Measurements from ENCODE around the gene ZFP36. TPM values are rescaled to one million over a fixed set of nuclear protein-coding genes. Genes with fewer than 3 reads are reported as not detected.

Gene ZFP36
- total and polyA plus RNA-seq, 12 donors: 5.7 to 193 (median 86.7) TPM

- Histone ChIP-seq H3K4me3 (no peak overlapping the region), H3K4me1 (replicated peaks in 1 of 2) (peaks cover 27 to 35% of the 10 kb centered on the region in 2 donors), H3K27ac (no peak overlapping the region), H3K27me3 (no peaks in the 10 kb centered on the region), H3K9me3 (replicated peaks in 1 of 3) (no peaks in the 10 kb centered on the region), H3K36me3 (replicated peaks in 1 of 2) (peaks cover 0 to 31% of the 10 kb centered on the region in 2 donors)
- WGBS, 4 donors: 93 to 97% (median 96%) methylated on average over 8 of the region's 8 CpGs
- DNase-seq: no peak
- intact Hi-C loops (cut with DNase I): loop anchor here in 1 of 2 donors (10.0 kb wide), 1 partner anchor 242 kb away; no protein-coding TSS in a partner anchor
- TF ChIP-seq POLR2A (IDR thresholded peaks at IDR 0.05): no peak
- TF ChIP-seq CTCF (IDR thresholded peaks at IDR 0.05): no peak
Measured at GRCh38 chr19:39432677-39433025, 26.0 kb downstream of the ZFP36 start.

GRCh38 chr19:39433480-39434079, 26.9 kb downstream of the ZFP36 start:
- Histone ChIP-seq H3K36me3 (replicated peaks in 1 of 2) (peaks cover 0 to 31% of the 10 kb centered on the region in 2 donors), H3K4me1 (replicated peaks in 1 of 2) (peaks cover 21 to 30% of the 10 kb centered on the region in 2 donors), H3K27me3 (no peaks in the 10 kb centered on the region), H3K4me3 (no peak overlapping the region), H3K9me3 (replicated peaks in 1 of 3) (no peaks in the 10 kb centered on the region), H3K27ac (no peak overlapping the region)
- no peak for TF ChIP-seq CTCF (IDR thresholded peaks at IDR 0.05)
- no peak for TF ChIP-seq POLR2A (IDR thresholded peaks at IDR 0.05)
- no peak for DNase-seq
- intact Hi-C loops (cut with DNase I): loop anchor here in 1 of 2 donors (10.0 kb wide), 1 partner anchor 241 kb away; no protein-coding TSS in a partner anchor
- 91 to 96% (median 95%) methylated on average over 7 to 8 of the region's 8 CpGs for WGBS, 4 donors

DNA sequence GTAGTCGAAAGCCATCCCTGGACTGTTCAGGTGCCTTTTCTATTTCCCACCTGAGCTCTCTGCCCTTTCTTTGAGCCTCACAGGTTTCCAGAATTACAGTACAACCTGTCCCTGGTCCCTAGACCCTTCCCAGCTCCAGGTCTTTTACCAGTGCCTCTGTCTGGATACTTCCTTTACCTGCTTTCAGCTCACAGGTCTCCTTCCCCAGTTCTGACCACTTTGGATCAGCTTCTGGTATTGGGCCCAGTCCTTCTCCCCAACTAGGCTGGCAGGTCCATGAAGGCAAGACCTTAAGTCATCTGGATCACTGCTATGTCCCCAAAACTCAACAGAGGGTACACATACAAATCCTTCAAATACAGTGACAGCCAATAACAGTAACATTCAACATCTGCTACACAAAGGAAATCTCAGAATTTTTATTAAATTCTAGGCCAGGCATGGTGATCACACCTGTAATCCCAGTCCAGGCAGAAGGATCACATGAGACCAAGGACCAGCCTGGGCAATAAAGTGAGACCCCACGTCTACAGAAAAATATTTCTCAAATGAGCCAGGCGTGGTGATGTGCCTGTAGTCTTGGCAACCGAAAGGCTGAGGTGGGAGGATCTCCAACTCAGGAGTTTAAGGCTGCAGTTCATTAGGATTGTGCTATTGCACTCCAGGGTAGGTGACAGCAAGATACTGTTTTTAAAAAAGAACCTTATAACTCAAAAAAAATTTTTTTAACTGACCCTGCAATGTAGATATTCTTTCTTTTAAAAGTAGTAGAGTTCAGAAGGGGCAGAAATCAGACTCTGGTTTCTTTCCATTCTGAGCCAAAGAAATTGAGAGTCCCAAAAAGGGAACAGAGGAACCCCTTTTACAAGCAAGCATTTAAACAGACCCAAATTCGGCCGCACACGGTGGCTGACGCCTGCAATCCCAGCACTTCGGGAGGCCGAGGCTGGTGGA, 27.8 kb downstream of the ZFP36 start:
- TF ChIP-seq CTCF (IDR thresholded peaks at IDR 0.05) (no peak), POLR2A (IDR thresholded peaks at IDR 0.05) (no peak)
- Histone ChIP-seq H3K9me3 (replicated peaks in 1 of 3) (no peaks in the 10 kb centered on the region), H3K4me3 (peak overlapping the region in 1 of 4 donors; percentile 95), H3K27me3 (no peaks in the 10 kb centered on the region), H3K4me1 (replicated peaks in 1 of 2) (peaks cover 18 to 22% of the 10 kb centered on the region in 2 donors), H3K36me3 (replicated peaks in 1 of 2) (peaks cover 0 to 31% of the 10 kb centered on the region in 2 donors), H3K27ac (no peak overlapping the region)
- no peak for DNase-seq
- 44 to 57% (median 54%) methylated on average over 8 to 10 of the region's 10 CpGs for WGBS, 4 donors
- intact Hi-C loops (cut with DNase I): loop anchor here in 1 of 2 donors (10.0 kb wide), 1 partner anchor 240 kb away; no protein-coding TSS in a partner anchor

All from adrenal gland (tissue), 12 donors.